ENCODE data around the gene VASH2. TPM values are rescaled to one million over a fixed set of nuclear protein-coding genes. Genes with fewer than 3 reads are reported as not detected.

VASH2 gene
- total and polyA plus RNA-seq, 2 donors (not counting 1 experiment from before 2014, with no cell fraction given) = 0.06 TPM; not detected in 1

- H3K36me3 ChIP-seq (replicated peaks in 1 of 2; ENCODE audit: control extremely low read depth in 1 of 2, control insufficient read depth in 1 of 2, extremely low read depth in 1 of 2, insufficient read depth in 2 of 2, low read length in 1 of 2) = no peaks in the 10 kb centered on the region
Measured at GRCh38 chr1:212983482-212983881, 33.1 kb downstream of the VASH2 start.

More at GRCh38 chr1:212983482-212983881, 33.1 kb downstream of the VASH2 start:
- Histone ChIP-seq H3K4me2 (replicated peaks; ENCODE audit: low read depth, low read length, poor library complexity, severe bottlenecking) (no peak overlapping the region), H3K27me3 (replicated peaks in 1 of 4; ENCODE audit: control extremely low read depth in 1 of 4, control insufficient read depth in 3 of 4, insufficient read depth in 4 of 4, low read length in 3 of 4) (no peaks in the 10 kb centered on the region), H3K27ac (ENCODE audit: low read length in 2 of 2) (no peak overlapping the region), H3K4me1 (ENCODE audit: control insufficient read depth in 2 of 2, insufficient read depth in 2 of 2, low read length in 2 of 2) (peaks cover 0 to 9% of the 10 kb centered on the region in 2 donors), H3K9me3 (ENCODE audit: control extremely low read depth in 1 of 3, control insufficient read depth in 2 of 3, insufficient read depth in 1 of 3, low read length in 2 of 3) (no peaks in the 10 kb centered on the region), H4K20me1 (ENCODE audit: control insufficient read depth, insufficient read depth, low read length, poor library complexity, severe bottlenecking) (no peaks in the 10 kb centered on the region), H3K79me2 (ENCODE audit: control insufficient read depth, insufficient read depth, low read length) (no peaks in the 10 kb centered on the region), H2AFZ (ENCODE audit: insufficient read depth, low read depth, low read length, poor library complexity, severe bottlenecking) (no peak overlapping the region), H3K9ac (ENCODE audit: low read length) (no peak overlapping the region), H3K4me3 (ENCODE audit: control extremely low read depth in 1 of 5, extremely low read depth in 1 of 5, insufficient read depth in 1 of 5, low read depth in 2 of 5, low read length in 4 of 5) (no peak overlapping the region)
- 100% methylated on average over 1 of the region's 3 CpGs for WGBS (ENCODE audit: insufficient coverage)
- no peaks in the 10 kb centered on the region for H3K9me3 Mint-ChIP-seq (ENCODE audit: insufficient read depth)
- H3K4me3 Mint-ChIP-seq = no peak overlapping the region
- DNase-seq (no peak), ATAC-seq (ENCODE audit: low read depth) (no peak)
- intact Hi-C loops (cut with micrococcal nuclease) = no loop called here
- ChIA-PET POLR2A (no interaction called here), CTCF (no interaction called here)
- H3K27me3 Mint-ChIP-seq = no peaks in the 10 kb centered on the region
- no peak for TF ChIP-seq CTCF (IDR thresholded peaks at IDR 0.05)
- TF ChIP-seq EZH2 (IDR thresholded peaks at IDR 0.05; ENCODE audit: borderline replicate concordance, insufficient read depth, low read depth, low read length, poor library complexity, severe bottlenecking) = no peak
- H3K4me1 Mint-ChIP-seq = peaks cover 1% of the 10 kb centered on the region
- H3K27ac Mint-ChIP-seq = no peak overlapping the region

Measured in B cell (primary cell).